SHP77 treated with DMSO at 0.1 percent for 48 hours (cell line): ENCODE data around the gene CCDC88A.
A peak's percentile ranks its signal among the peaks of the same experiment; 100 is the strongest.
"Not testable (repeated sequence)": the region's sequence is repeated elsewhere in the genome, so short reads cannot be mapped to it uniquely, and the experiment has no call there.

Source experiments
- DNase-seq: peaks from one replicate; lab custom pipeline; 2025; lab: John Stamatoyannopoulos, UW

Gene CCDC88A

DNA sequence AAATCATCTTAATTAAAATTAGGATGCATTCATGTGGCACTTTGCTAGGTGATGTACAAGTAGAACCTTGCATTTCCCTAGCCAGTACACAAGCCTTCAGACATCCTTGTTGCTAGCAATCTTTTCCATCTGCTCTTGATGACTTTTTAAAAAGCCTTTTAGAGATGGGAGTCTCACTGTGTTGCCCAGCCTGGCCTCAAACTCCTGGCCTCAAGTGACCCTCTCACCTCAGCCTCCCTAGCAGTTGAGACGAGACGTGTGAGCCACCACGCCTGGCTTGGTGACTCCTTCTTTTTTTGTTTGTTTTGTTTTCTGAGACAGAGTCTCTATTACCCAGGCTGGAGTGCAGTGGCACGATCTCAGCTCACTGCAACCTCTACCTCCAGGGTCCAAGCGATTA is 1.7 kb upstream of the CCDC88A start:
- DNase-seq = no peak

DNA sequence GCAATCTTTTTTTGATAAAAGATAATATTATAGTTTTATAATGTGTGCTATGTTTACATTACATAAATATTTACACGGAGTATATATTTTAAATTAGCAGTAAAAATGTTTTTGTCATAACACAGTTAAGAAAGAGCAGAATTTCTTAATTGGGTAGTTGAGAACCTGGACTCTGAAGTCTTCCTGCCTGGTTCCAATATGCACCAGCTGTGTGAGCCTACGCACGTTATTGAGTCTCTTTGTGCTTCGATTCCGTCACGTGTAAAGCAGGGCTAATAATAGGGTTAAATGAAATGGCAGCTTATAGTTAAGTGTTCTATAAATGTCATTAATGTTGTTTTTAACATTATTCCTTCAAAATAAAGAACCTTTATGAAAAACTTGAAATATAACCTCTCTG is 1.2 kb upstream of the CCDC88A start:
- DNase-seq = peak; percentile 77

DNA sequence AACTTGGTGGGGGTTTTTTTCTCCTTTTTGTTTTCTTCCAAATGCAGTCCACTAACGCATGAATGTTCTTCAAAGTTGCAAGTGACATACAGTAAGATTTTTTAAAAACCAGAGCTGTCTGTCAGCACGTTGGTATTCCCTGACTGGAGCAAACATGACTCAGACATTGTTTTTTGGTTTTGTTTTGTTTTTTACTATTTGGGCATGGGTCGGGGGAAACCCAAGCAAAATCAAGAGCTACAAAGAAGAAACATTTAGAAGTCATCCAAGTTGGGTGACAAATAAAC is 726 bp upstream of the CCDC88A start:
- DNase-seq = no peak

DNA sequence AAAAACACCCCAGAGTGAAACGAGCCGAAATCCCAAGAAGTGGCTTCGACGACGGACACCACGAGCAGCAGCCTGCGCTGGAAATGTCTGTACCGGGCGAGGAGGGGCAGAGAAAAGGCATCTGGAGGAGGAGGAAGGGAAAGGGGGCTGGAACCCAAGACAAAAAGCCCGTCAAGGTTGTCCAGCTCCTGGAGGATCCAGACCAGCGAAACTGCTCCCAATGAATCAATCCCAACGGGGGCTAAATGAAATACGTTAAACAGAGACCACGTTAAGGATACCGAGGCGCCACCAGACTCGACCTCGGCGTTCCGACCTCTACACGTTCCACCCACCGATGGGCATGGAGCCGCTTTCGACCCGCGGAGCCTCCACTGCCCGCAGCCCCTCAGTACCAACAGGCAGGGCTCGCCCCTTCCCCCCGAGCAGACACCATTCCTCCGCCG is 400 bp downstream of the CCDC88A start:
- DNase-seq = no peak

DNA sequence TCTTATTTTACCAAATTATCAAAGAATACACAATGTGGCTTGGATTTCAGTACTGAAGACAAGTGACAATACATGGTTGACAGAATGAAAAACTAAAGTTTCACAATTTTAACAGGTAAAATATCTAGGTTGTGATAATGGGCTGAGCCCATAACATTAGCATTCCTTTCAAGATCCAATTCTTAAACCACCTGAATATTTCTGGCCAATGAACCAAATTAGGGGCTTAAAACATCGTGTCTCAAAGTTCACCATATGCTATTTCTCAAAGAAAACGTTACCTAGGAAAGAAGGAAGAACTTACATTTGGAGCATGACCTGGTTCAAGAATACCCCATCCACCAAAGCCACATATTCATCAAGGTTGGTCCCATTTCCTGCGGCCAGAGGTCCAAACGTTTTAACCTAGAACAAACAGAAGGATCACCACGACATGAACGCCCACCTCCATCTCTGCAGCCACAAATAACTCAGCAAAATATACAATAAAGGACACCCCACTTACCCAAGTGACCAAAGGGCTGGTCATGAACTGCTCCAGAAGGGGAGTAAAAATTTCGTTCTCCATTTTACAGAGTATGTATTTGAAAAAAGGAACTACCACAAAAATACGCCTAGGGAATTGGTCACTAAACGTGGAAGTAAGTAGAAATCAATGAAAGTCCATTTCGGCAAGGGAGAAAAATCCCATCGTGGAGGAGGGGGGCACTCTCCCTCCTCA is 984 bp downstream of the CCDC88A start:
- DNase-seq = peak; percentile 75

DNA sequence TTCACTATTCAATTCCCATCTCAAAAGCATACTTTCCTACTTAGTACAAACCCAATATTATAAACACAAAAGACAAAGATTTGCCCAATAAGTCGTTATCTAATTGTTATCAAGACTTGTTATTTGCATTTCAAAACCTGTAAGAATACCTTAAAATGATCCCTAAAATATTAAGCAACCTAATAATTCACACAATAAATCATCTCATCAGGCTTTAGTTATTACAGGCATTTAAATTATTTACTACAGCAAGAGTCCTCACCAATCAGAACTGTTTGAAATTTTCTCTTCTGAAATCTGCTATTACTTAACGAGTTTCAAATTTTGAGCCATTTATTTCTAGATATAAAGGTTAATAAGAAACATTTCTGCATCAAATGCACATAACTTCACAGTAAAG is 1.6 kb downstream of the CCDC88A start:
- no peak for DNase-seq

DNA sequence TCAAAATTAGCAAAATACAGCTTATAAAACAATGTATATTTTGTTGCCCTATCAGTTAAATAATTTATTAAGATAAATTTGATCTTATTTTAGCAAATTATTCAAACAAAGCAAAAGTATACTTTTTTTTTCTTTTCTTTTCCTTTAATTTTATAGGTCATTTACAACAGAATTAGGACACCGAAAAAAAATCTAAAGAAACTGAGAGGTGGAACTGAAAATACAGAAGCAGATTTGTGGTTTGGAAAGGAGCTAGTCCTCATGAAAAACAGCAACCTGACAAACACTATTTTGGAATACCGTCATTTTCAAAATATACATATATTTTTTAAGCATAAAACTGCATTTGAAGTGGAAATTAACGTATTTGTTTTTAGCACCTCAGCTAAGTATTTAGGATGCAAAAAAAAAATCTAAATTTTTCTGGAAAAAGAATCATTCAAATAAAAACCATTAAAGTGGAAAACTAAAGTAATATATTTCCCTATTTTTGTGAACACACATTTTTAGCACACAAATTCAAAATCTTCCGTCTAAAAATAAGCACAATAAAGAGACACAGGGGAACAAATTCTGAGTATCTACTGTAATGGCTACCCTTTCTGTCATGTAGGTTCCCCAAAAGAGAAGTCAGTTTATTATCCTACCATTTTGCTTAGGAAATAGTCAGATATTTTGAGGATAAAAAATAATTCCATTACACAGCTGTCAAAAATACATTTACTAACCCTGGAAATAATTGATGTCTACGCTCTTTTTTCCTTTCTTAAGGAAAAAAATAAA is 2.7 kb downstream of the CCDC88A start:
- DNase-seq = no peak

DNA sequence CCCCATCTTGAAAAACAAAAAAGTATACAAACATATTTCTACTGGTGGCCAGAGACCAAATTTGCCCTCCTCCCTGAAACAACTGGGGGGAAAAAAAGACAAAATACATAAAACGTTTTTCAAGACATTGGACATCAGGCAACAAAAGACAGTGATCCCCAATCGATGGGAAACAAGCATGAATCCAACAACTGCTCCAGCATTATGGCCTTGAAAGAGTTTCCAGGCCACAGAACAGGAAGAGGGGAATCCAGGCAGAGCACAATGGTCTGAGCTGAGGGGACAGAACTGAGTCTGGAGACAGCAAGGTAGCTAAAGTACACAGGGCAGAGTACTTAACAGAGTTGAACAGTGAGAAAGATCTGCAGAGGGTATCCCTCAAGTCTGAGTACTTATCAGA is 4.4 kb downstream of the CCDC88A start:
- no peak for DNase-seq

DNA sequence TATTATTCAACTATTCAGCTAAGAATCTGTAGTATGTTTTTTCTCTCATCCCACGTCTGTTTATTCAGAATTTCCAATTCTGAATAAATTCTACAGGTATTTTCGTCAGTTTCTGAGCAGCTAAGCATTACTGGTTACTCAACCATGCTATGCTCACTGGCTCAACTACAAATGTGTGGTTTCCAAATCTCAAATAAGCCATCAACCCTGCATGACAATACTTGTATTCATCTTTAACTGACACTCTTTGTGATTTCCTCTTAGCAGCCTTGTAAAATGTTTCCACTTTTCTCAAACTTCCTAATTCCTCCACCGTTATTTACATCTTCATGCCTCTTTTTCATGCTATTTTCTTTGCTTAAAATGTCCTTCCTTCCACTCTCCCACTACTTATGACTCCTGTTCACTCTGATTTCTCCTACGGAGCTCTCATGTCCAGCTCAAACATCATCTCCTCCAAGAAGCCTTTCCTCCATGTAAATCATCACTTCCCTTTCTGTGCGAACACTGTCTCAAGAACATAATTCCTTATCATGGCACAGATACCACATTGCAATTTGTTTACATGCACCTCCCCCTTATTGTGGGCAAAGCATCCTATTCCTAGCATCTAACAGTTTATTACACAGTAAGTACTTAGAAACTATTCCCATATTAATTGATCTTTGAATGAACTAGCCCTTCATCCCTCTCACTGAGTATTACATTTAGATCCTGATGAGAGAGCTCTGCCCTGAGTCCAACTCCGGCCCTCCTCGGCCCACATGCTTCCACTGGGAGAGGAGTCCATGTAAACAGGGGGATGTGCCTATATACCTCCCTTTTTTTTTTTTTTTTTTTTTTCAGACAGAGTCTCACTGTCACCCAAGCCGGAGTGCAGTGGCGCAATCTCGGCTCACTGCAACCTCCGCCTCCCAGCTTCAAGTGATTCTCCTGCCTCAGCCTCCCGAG is 10.5 kb downstream of the CCDC88A start:
- no peak for DNase-seq

DNA sequence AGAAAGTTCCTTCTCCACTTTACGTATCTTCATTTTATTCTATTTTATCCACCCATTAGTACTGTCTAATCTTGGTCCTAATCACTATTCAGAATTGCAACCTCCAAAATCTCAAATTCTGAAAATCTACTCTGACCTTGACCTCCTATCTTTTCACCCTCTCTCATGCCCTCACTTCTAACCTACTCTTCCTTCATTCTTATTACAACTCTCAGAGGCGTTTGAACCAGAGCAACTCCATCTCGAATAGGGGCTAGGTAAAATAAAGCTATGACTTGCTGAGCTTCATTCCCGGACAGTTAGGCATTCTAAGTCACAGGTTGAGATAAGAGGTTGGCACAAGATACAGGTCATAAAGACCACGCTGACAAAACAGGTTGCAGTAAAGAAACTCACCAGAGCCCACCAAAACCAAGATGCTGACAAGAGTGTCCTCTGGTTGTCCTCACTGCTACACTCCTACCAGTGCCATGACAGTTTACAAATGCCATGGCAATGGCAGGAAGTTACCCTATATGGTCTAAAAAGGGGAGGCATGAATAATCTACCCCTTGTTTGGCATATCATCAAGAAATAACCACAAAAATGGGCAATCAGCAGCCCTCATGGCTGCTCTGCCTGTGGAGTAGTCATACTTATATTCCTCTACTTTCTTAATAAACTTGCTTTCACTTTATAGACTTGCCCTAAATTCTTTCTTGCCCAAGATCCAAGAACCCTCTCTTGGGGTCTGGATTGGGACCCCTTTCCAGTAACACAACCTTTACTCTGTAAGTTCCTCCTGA is 11.4 kb downstream of the CCDC88A start:
- no peak for DNase-seq

DNA sequence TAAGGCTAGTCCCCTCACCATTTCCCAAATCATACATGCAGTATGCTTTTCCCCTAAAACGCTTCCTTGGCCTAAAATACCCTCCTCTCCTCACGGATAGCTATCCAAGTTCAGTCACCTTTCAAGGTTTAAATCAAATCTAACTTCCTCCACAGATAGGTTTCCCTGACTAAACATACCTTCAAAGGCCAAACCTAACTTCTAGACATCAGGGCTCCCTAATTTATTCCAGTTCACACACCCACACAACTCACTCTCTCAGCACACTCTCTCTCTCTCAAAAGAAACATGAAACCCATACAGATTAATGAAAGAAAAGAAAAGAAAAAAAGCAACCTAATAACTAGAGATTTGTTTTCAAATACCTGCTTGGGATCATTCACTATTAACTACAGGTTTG is 14.5 kb downstream of the CCDC88A start:
- no peak for DNase-seq

DNA sequence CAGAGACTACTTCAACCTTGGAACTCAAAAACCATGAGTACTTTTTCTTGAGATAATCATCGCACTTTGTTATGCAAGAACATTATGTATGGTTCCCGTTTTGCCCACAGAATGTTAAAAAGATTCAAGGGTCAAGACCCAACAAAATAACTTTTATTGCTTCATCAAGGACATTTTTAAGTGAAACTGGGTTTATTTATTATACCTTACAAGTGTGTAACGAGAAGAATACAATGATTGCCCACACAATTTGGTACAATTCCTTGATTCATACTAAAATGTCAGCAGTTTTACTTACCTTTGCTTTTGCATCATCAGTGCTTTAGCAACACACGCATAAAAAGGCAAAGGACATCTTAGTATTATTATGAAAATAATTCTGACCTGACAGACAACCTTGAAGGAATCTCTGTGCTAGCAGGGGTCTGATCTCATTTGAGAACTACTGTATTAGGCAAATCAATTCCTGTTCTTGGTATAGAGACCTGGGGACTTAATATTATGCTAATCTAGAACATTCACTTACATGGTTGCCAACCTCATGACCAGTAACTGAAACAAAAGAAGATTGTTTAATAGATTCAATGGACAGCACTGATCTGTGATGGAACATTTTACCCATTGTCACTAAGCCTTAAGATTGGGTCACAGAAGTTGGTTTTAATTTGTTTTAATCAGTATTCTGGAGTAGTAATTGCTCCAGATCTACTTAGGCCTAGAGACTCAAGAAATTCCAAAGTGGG is 16.2 kb downstream of the CCDC88A start:
- no peak for DNase-seq

DNA sequence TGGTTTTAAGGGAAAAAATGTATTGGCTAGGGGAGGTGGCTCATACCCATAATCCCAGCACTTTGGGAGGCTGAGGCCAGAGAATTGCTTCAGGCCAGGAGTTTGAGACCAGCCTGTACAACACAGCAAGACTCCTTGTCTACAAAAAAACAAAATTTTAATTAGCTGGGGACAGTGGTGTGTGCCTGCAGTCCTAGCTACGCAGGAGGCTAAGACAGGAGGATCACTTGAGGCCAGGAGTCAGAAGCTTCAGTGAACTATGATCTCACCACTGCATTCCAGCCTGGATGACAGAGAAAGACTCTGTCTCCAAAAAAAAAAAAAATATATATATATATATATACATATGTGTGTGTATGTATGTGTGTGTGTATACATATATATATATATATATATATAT is 18.5 kb downstream of the CCDC88A start:
- DNase-seq = no peak

DNA sequence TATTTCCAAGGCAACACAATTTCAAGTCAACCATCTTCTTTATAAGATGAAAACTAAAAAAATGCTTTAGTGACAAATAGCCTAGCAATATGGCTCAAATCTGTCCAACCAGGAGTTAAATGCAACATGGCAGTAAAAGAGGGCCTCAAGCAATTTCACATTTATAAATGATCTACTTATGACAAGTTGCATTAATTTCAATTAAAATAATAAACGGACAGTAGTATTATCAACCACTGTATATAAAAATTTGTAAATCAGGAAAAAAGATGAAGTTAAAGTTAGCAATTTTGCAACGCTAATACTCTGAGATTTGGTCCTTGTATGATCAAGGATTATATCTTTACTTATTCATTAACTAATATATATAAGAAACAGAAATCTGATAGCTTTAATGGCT is 19.3 kb downstream of the CCDC88A start:
- no peak for DNase-seq

DNA sequence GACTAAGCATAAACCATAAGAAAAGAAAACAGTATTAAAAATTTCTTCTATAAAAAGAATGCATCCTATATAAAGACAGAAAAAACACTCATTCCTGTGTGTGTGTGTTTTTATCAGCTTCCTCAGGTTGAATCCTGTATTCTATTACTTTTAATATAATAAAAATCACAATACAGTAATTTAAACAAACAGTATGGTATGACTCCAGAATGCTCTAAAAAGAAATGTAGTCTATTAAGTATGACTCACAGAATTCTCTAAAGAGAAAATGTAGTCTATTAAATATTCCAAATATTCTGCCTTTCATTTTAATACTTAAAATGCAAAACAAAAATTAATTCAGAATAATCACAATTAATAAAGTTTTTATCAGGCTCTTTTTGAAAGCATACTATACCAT is 19.8 kb downstream of the CCDC88A start:
- DNase-seq = no peak

DNA sequence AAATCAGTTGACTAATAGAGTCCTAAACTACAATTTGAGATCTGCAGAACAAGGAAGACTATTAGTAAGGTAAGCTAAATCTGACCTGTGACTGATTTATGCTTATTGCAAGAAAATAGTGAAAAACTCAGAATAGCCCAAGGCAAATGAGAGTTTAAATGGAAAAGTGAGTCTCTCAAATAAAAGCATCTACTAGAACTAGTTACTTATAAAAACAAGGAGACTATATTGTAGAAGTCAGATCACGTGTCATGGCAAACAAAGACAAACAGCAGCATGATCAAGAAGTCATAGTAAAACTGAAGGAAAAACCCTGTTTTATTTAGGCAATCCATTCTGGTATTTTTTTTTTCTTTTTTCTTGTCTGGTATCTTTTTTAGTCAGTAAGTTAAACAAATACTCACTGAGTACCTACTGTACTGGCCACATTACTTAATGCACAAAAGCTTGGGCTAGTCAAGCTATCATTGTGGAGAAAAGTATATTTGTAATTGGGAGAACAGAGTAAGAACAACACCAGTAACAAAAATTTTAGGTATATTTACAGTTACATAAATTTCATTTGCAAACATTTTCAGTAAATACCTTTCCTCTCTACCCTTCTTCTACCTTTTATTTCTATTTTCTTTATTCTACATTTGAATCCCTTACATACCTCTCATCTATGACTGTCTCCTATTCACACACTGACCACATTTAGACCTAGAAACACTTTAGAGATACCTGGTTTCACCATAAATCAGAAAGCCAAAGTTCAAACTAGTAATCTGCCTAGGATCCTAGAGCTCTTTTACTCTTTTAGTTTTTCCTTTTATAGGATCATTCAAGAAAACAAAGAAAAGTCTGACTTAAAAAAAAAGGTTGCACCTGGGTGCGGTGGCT is 23.7 kb downstream of the CCDC88A start:
- no peak for DNase-seq

DNA sequence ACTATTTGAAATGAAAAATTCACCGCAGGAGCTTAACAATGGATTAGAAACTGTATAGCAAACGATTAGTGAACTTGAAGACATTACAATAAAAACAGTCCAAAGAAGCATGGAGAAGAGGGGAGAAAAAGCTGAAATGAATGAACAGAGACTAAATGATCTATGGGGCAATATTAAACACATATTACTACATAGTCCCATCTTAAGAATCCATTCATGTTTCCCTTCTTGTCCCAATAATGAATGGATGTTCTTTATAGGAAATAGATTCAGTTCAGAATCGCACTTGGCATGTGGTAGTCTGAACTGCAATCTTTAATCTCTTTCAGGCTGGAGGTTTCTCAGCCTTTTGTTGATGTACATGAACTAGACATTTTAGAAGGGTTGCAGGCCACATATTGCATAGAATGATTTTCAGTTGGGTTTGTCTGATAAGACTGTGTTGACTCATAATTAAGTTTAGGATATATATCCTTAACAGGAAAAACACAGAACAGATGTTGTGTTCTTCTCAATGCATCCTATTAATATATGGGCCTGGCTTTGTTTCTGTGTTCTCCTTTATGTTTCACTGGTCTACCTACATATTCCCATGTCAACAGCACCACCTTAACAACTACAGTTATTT is 27.9 kb downstream of the CCDC88A start:
- DNase-seq = no peak

DNA sequence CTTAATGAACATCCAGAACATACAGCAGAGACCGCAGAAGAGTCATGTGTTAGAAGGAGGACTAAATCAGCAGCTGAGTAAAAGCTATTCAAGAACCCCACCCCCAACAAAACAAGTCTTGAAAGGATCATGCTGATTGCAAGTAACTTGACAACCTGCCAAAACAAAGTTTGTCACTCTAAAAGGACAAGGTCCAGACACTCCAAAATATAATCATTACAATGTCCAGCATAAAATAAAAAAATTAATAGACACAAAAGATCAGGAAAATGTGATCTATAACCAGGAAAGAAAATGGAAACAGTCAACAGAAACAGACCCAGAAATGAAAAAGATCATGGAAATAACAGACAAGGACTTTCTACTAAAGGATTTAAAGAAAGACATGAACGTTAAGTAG is 28.5 kb downstream of the CCDC88A start:
- no peak for DNase-seq

DNA sequence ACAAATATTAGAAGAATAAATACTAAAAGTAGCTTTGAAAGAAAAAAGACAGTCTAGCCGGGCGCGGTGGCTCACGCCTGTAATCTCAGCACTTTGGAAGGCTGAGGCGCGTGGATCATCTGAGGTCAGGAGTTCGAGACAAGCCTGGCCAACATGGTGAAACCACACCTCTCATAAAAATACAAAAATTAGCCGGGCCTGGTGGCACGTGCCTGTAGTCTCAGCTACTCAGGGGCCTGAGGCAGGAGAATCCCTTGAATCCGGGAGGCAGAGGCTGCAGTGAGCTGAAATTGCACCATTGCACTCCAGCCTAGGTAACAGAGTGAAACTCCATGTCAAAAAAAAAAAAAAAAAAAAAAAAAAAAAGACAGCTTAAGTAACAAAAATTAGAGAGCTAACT is 34.1 kb downstream of the CCDC88A start:
- not testable (repeated sequence) for DNase-seq

DNA sequence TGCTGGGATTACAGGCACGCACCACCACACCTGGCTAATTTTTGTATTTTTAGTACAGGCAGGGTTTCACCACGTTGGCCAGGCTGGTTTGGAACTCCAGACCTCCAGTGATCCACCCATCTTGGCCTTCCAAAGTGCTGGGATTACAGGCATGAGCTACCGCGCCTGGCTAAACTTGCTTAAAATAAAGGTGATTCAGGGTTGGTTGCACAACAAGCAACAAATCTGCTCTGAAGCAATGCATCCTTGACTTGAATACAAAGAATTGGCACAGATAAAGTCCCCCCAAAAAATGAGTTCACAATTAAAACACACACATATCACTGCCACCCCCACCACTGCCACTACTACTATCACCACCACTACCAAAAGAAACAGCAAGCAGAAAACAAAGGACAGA is 34.9 kb downstream of the CCDC88A start:
- no peak for DNase-seq
